Bronchial epithelial cell (primary cell): ENCODE data around the gene SAFB. TPM values are rescaled to one million over a fixed set of nuclear protein-coding genes. Genes with fewer than 3 reads are reported as not detected.

Experiments
- DNase-seq: peaks from one replicate; pipeline ENCODE4 v3.0.0-alpha.2; 2010; ENCODE audit warnings: low read depth
- FAIRE-seq: peaks from 2 replicates; lab custom pipeline; 2011; peaks lifted over from hg19 to GRCh38; lab: Jason Lieb, UNC
- H3K27me3 ChIP-seq: 2 replicates; pipeline ENCODE4 v1.5.1; 2011; ENCODE audit warnings: low read length; ENCODE audit not compliant: control insufficient read depth, insufficient read depth
- H3K36me3 ChIP-seq: 2 replicates; pipeline ENCODE4 v1.5.1; 2011; ENCODE audit warnings: low read length; ENCODE audit not compliant: control insufficient read depth, insufficient read depth
- H3K4me3 ChIP-seq: 2 replicates; pipeline ENCODE4 v1.5.1; 2011; ENCODE audit warnings: mild to moderate bottlenecking, low read depth, low read length, control low read depth
- total RNA-seq: library from RNA; depleted of rRNA; stranded (reverse); fragments of >200 nt; gene quantifications from 2 replicates; pipeline ENCODE4 v1.2.1, GENCODE V29; 2014
- TF ChIP-seq, protein P1 (sequence below): IDR thresholded peaks from 2 replicates; pipeline ENCODE4 v1.5.1; 2011; ENCODE audit warnings: mild to moderate bottlenecking, moderate library complexity, low read length, control low read depth, inconsistent platforms; ENCODE audit not compliant: insufficient read depth, severe bottlenecking

Gene SAFB
- total RNA-seq, 1 donor from 2014 or later: 44.0 TPM

DNA sequence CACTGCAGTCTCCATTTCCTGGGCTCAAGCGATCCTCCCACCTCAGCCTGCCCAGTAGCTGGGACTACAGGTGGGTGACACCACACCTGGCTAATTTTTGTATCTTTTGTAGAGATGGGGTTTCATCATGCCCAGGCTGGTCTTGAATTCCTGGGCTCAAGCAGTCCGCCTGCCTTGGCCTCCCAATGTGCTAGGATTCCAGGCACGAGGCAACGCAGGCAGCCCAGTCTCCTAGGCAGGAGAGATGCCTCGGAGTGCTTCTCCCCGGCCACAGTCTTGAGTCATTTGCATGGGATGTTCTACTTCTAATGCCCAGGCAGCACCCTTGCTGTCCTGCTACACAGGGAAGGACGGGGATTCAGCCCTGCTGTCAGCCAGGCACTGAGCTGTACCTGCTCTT, 48.7 kb downstream of the SAFB start:
- TF ChIP-seq, protein P1, sequence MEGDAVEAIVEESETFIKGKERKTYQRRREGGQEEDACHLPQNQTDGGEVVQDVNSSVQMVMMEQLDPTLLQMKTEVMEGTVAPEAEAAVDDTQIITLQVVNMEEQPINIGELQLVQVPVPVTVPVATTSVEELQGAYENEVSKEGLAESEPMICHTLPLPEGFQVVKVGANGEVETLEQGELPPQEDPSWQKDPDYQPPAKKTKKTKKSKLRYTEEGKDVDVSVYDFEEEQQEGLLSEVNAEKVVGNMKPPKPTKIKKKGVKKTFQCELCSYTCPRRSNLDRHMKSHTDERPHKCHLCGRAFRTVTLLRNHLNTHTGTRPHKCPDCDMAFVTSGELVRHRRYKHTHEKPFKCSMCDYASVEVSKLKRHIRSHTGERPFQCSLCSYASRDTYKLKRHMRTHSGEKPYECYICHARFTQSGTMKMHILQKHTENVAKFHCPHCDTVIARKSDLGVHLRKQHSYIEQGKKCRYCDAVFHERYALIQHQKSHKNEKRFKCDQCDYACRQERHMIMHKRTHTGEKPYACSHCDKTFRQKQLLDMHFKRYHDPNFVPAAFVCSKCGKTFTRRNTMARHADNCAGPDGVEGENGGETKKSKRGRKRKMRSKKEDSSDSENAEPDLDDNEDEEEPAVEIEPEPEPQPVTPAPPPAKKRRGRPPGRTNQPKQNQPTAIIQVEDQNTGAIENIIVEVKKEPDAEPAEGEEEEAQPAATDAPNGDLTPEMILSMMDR: no peak
- H3K4me3 ChIP-seq: no peak overlapping the region
- peaks cover 19% of the 10 kb centered on the region for H3K36me3 ChIP-seq
- FAIRE-seq: no peak
- H3K27me3 ChIP-seq: no peaks in the 10 kb centered on the region
- DNase-seq: no peak

DNA sequence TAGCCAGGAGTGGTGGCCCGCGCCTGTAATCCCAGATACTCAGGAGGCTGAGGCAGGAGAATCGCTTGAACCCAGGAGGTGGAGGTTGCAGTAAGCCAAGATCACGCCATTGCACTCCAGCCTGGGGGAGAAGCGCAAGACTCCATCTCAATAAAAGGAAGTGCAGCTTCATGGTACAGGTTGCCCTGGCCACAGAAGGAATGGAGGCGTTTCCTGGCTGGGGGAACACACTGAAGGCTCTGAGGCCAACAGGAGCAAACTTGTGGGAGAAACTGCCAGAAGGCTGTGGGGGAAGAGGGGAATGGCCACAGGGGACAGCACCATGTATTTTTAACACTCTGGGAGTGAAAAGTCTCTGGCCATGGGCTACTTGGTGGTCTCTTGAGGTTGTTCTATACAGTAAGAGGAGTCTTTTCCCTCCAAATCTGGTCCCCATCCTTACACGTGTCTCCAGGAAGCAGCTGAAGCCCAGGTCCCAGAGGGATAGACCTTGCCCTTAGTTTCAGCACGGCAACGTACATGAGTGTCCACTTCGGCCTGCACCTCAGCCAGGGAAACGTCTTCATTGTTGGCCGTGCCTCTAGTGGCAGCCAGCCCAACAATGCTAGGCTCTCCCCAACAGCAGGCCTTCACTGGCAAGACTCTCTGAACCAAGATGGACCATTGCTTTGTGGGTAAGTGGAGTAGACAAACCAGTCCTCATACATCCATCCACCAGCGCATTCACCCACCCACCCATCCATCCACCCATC, 50.0 kb downstream of the SAFB start:
- Histone ChIP-seq H3K4me3 (no peak overlapping the region), H3K27me3 (no peaks in the 10 kb centered on the region), H3K36me3 (peaks cover 12% of the 10 kb centered on the region)
- TF ChIP-seq, protein P1: no peak
- no peak for DNase-seq
- no peak for FAIRE-seq

DNA sequence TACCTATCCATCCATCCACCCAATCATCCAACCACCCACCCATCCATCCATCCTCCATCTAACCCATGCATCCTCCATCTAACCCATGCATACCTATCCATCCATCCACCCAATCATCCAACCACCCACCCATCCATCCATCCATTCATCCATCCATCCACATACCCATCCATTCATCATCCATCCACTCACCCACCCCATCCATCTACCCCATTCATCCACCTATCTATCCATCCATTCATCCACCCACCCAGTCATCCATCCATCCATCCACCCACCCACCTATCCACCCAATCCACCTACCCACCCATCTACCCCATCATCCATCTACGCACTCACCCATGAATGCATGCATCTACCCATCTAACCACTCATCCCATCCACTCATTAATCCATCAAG, 50.9 kb downstream of the SAFB start:
- DNase-seq (no peak), FAIRE-seq (peak; percentile 96)
- Histone ChIP-seq H3K4me3 (no peak overlapping the region), H3K36me3 (peaks cover 15% of the 10 kb centered on the region), H3K27me3 (no peaks in the 10 kb centered on the region)
- TF ChIP-seq, protein P1: no peak

DNA sequence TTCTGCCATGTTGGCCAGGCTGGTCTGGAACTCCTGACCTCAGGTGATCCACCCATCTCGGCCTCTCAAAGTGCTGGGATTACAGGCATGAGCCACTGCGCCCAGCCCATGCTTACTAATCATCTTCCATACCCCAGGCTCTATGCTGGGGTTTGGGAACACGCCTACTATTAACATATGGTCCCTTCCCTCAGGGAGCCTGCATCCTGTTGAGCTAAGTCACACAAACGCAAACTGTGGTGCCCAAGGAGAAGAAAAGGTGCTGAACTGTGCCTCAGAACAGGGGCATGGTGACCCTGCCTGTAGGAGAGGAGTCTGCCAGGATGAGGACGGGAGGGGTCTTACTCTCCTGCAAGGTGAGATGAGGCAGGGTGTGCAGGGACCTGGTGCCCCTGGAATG, 51.8 kb downstream of the SAFB start:
- no peak overlapping the region for H3K4me3 ChIP-seq
- TF ChIP-seq, protein P1: no peak

DNA sequence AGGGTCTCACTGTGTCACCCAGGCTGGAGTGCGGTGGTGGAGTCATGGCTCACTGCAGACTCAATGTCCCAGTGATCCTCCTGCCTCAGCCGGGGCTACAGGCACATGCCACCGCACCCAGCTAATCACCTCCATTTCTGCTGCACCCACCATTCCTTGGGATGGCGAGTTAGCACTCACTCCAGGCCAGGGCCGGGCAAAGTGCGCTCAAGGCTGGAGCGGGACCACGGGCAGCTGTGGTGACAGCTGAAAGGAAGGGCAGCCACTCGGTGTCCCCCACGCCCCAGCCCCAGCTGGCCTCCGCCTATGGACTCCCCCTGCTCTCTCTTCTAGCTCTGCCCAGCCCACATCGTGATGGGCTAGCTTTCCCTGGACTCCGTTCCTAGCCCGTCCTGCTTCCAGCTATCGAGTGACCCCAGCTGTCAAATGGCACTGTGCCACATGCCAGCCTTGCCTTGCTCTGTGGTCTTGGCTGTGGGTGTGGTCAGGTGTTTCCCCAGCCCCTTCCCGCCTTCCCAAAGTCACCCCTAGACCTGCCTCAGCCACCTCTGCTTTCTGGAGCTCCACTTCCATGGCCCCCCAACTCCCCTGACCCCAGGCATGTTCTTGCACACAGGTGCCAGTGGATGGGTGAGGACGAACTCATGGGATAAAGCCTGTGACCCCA, 53.4 kb downstream of the SAFB start:
- no peak overlapping the region for H3K4me3 ChIP-seq
- peaks cover 6% of the 10 kb centered on the region for H3K36me3 ChIP-seq
- DNase-seq (no peak), FAIRE-seq (no peak)
- TF ChIP-seq, protein P1: no peak
- H3K27me3 ChIP-seq: no peaks in the 10 kb centered on the region

More for the DNA sequence above, 51.8 kb downstream of the SAFB start:
- FAIRE-seq (no peak), DNase-seq (no peak)
- H3K36me3 ChIP-seq: peaks cover 7% of the 10 kb centered on the region
- no peaks in the 10 kb centered on the region for H3K27me3 ChIP-seq
